Stimulated activated CD4-positive, alpha-beta T cell treated with anti-CD3 and anti-CD28 coated beads, Interleukin-4, amount 100 ng/mL, for 48 hours (primary cell): ENCODE measurements around the gene NOD2.

Experiments used
- DNase-seq, 2 donors: peaks; one replicate each; pipeline ENCODE4 v3.0.0-alpha.2; 2020; ENCODE audit warnings: low read depth in 2 of 2

Gene NOD2

GRCh38 chr16:50670476-50670875 lies 22.9 kb upstream of the NOD2 start:
- DNase-seq: no peak

- peak in 1 of 2 donors; percentile 63 for DNase-seq
These were observed 21.7 kb upstream of the NOD2 start for GRCh38 chr16:50671644-50672260.

- no peak for DNase-seq
These were observed 19.7 kb upstream of the NOD2 start for GRCh38 chr16:50673496-50674275.

GRCh38 chr16:50674831-50675230 lies 18.6 kb upstream of the NOD2 start:
- no peak for DNase-seq

- DNase-seq: no peak
These were observed 17.5 kb upstream of the NOD2 start for GRCh38 chr16:50675686-50676610.

GRCh38 chr16:50676684-50677225 lies 16.7 kb upstream of the NOD2 start:
- no peak for DNase-seq

- no peak for DNase-seq
These were observed 16.1 kb upstream of the NOD2 start for GRCh38 chr16:50677351-50677750.

GRCh38 chr16:50678531-50678930 lies 14.9 kb upstream of the NOD2 start:
- no peak for DNase-seq

GRCh38 chr16:50679266-50679665 lies 14.1 kb upstream of the NOD2 start:
- no peak for DNase-seq

GRCh38 chr16:50679676-50680555 lies 13.5 kb upstream of the NOD2 start:
- no peak for DNase-seq

- DNase-seq: no peak
These were observed 12.9 kb upstream of the NOD2 start for GRCh38 chr16:50680556-50680893.

GRCh38 chr16:50681021-50681885 lies 12.2 kb upstream of the NOD2 start, which contains the start of gene SNX20:
TSS of gene SNX20 (minus strand) at chr16:50681312. CDS start at chr16:50677526, 3,786 bp downstream.
- DNase-seq: no peak

GRCh38 chr16:50683689-50684374 lies 9.6 kb upstream of the NOD2 start:
- peak in 1 of 2 donors; percentile 54 for DNase-seq

GRCh38 chr16:50684823-50685461 lies 8.5 kb upstream of the NOD2 start:
- no peak for DNase-seq

GRCh38 chr16:50685462-50686063 lies 7.8 kb upstream of the NOD2 start:
- DNase-seq: no peak

GRCh38 chr16:50688083-50688482 lies 5.3 kb upstream of the NOD2 start:
- DNase-seq: no peak

- no peak for DNase-seq
These were observed 4.5 kb upstream of the NOD2 start for GRCh38 chr16:50688867-50689266.

GRCh38 chr16:50690177-50690576 lies 3.2 kb upstream of the NOD2 start:
- no peak for DNase-seq

GRCh38 chr16:50692644-50692998 lies 785 bp upstream of the NOD2 start:
- DNase-seq: no peak
